CD4-positive, alpha-beta T cell treated with Interleukin-2 at 100 ng/mL for 4 hours (primary cell): Measurements from ENCODE around the gene SOX2.

Experiments used
- DNase-seq: peaks from one replicate; pipeline ENCODE4 v3.0.0-alpha.2; 2020; ENCODE audit warnings: low spot score

The SOX2 gene

GRCh38 chr3:181711325-181712135, at the start of gene SOX2:
Gene SOX2 (plus strand): TSS chr3:181711925. CDS start chr3:181712361, 436 bp downstream.
- DNase-seq, result no peak

- no peak for DNase-seq
Measured at GRCh38 chr3:181683563-181683962, 28.2 kb upstream of the SOX2 start.

GRCh38 chr3:181687190-181687589, 24.5 kb upstream of the SOX2 start:
- DNase-seq, result no peak

- no peak for DNase-seq
Measured at GRCh38 chr3:181687731-181688130, 24.0 kb upstream of the SOX2 start.

GRCh38 chr3:181689546-181689945, 22.2 kb upstream of the SOX2 start:
- no peak for DNase-seq

GRCh38 chr3:181690769-181691168, 21.0 kb upstream of the SOX2 start:
- DNase-seq, result no peak

- DNase-seq, result no peak
Measured at GRCh38 chr3:181691901-181692300, 19.8 kb upstream of the SOX2 start.

GRCh38 chr3:181692311-181693145, 19.2 kb upstream of the SOX2 start:
- DNase-seq, result no peak

GRCh38 chr3:181693280-181693679, 18.4 kb upstream of the SOX2 start:
- no peak for DNase-seq

GRCh38 chr3:181694805-181695660, 16.7 kb upstream of the SOX2 start:
- DNase-seq, result no peak

GRCh38 chr3:181695661-181696491, 15.8 kb upstream of the SOX2 start:
- DNase-seq, result no peak

- DNase-seq, result no peak
Measured at GRCh38 chr3:181696626-181697230, 15.0 kb upstream of the SOX2 start.

- no peak for DNase-seq
Measured at GRCh38 chr3:181698263-181698954, 13.3 kb upstream of the SOX2 start.

- no peak for DNase-seq
Measured at GRCh38 chr3:181699171-181699903, 12.4 kb upstream of the SOX2 start.

GRCh38 chr3:181700168-181701087, 11.3 kb upstream of the SOX2 start:
- DNase-seq, result peak; percentile 48

- DNase-seq, result no peak
Measured at GRCh38 chr3:181701096-181701495, 10.6 kb upstream of the SOX2 start.

- no peak for DNase-seq
Measured at GRCh38 chr3:181703601-181704420, 7.9 kb upstream of the SOX2 start.
